GM19238 (cell line): ENCODE measurements around the gene HIVEP2.

ENCODE experiments used
- DNase-seq: peaks from one replicate; pipeline ENCODE4 v3.0.0; 2011; ENCODE audit warnings: low spot score; ENCODE audit not compliant: insufficient read length

Gene HIVEP2

DNA sequence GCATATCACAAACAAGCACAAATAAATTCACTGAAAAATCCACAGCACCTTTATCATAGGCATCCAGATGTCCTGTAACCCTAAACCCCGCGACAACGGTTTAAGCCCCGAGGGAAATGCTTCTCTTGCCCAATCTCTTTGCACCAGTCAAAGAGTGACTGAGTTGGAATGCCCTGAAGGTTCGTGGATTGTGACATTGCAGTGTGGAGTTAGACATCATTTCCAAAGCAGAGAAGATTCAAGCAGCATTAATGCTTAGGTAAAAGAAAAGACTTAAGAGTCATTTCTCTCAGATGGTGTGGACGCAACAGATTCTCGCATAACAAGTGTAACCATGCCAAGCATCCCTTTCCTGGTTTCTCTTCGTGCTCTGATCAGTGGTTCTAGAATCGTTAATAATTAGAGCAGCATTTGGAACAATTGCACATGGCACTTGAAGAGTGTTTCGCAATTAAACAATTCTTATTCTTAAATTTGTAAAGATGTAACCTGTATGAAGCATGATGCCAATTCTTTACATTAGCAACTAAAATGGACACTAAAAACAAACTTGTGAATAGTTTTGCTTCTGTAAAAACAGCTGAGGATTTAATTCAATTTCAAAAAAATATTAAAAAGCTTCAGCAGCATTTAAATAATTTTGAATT, 121.6 kb downstream of the HIVEP2 start:
- DNase-seq: no peak

DNA sequence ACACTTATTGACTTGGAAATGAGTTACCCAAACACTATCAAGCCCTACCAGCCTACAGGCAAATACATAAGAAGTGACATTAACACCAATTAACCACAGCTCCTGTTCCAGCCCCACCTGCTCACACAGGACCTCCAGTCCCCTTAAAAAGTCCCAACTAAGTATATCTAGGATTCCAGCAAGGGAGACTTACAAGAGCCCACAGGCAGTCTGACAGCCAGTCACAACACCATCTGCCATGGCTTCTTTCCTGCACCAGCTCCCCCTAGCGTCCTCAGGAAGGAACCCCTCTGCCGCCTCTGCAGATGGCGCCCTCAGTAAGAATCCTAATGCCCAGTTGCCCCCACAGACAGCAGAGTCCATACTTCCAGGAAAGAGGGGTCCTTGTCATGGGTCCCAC, 122.1 kb downstream of the HIVEP2 start:
- DNase-seq: no peak

DNA sequence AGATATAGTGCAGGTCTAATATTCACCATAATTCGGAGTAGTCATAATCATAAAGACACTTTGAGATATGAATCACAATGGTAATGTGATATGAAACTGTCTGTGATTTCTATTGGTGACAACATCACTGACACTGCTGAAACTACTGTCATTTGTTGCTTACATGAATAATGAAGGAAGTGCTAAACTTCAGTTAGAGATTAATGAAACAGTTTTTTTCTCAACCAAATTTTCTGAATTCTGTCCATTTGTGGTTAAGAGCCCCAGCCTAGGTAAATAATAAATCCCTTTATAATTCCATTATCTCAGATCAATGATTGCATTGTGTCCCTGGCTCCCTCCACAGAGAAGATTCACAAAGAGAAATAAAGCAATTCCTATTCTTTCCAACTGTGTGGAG, 122.6 kb downstream of the HIVEP2 start:
- DNase-seq: no peak

DNA sequence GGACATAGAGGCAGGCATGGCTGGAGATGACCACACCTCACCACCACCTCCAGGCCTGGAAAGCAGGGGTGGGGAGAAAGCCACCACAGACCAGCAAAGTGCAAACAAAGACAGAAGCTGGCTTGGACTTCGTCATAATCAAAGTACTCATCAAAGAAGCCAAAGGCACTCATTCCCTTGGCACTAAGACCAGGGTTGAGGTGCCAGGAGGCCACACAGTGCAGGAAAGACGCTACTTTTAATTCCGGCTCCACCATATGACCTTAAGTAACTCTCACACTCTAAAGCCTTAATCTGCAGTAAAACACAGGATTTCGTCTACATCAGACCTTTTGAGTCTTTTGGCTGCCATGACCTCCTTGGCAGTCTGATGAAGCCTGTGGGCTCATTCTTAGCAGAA, 123.1 kb downstream of the HIVEP2 start:
- no peak for DNase-seq

DNA sequence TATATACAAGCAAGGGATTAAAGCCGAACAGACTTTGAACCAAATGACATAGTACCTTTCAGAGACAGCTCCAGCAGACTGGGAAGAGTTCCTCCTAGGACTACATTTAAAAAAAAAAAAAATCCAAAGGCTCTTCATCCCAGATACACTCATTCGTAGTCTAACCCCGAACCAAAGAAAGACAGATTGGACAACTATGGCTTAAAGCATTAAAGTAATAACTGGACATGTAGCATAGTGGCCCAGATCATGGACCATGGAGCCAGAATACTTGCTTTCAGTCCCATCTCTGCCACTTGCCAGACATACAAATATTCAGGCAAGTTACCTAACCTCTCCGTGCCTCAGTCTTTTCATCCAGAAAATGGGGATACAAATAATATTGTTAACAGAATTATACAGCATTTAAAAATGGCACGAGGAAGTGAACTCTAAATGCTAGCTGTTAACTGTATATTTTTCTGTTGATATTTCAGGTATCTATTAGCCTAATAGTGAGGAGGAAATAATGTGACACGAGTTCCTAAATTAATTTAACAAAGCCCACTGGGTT, 123.7 kb downstream of the HIVEP2 start:
- DNase-seq: no peak

DNA sequence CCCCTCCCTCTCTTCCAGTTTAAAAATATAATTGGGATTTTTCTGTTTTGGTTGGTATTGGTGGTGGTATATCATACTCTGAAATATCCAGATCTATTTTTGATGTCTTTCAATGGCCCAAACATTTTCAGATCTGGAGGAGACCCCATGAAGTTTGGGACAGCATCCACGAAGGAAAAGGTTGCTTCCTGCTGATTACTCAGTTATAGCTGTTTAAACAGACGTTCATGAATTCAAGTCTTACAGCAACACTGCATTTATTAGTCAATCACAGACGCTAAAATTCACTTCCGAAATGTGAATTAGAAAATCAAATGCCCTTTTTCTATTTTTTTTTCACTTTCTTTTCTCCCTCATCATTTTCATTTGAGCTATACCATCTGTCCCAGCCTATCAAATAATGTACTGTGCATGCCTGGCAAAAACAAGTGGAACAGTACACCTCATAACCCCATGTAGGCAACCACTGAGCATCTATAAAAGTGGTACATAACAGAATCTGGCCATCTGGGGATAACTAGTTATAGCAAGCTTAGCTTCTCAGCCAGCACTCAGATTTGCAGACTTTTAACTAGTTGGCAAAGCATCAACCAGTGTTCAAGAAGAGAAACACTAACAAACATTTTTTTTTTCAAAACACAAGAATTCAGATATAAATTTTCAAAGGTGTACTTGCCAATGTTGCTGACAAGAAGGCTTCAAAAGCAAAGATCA, 124.5 kb downstream of the HIVEP2 start:
- no peak for DNase-seq

DNA sequence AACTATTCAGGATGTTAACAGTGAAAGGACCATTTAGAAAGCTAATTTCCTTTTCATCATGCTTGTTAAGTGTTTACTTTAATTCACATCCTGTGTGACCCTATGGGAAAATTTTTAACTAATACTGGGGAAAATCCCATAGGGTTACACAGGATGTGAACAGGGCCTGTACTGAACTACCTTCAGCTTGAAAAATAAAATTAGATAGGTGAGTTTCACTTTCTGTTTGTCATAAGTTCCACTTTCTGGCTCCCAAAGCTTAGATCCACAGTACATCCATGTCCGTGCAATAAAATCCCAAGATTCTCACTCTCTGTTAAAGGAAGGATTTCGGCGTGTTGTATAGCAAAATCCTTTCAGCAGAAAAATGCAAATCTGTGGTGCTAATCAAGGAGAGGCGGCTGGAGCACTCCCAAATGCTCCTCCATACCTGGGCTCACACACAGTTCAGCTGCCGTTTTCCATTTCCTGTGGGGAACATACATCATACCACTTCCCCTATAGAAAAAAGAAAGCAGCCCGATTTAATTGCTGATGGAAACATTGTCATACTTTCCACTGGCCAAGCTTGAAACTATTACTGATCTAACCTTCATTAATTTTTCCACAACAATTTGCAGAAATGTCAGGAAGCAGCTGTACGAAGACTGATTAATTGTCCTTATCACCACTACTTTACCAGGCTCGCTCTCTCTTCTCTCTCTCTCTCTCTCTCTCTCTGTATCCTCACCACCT, 125.2 kb downstream of the HIVEP2 start:
- no peak for DNase-seq

DNA sequence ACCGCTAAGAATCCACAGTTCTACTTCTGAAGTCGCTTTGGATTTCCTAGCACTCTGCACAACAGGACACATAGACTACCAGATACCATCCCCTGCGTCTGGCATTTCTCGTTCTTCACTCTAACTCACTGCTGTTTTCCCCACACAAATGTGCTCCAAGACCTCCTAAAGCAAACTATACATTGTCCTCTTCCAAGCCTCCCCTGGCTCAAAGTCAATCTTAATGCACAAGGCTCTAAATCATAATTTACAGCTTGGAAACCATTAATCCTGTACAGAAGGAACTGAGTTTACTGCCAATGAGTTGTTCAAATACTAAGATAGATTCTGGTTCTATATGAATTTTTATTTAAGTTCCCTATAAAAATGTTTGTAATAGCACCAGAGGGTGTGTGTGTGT, 128.5 kb downstream of the HIVEP2 start:
- no peak for DNase-seq

DNA sequence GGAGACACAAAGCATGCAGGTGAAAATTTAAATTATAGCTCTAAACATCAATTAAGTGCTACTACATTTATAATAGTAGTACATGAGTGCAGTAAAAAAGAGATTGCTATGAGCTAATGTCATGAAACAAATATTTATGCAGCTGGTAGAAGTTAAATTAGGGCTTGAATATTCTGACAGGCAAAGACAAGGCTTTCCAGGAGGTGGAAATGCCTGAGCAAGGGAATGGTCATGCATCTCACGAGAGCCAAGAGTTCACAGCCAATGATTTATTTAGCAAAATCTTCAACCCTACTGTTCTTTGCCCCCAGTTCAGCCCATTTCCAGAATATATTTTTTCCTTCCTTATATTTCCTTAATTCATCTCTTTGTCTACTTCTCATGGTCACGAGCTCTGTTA, 128.9 kb downstream of the HIVEP2 start:
- no peak for DNase-seq

DNA sequence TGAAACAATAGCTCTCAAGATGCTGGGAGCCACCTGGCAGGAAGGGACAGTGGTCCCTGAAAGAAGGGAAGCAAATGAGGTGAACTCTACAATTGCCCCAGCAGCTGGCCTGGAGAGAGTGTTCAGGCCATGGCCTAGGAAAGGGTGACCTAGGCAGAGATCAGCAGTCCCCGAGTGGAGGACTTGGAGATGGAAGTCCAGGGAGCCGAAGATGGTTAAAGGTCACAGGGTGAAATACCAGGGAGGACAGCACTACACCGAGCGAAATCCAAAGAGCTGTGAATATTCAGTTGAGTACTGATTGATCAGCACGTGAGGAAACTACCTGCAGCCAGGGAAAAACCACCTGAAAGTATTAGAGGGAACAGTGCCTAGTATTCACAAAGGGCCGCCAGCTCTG, 133.1 kb downstream of the HIVEP2 start:
- DNase-seq: no peak

DNA sequence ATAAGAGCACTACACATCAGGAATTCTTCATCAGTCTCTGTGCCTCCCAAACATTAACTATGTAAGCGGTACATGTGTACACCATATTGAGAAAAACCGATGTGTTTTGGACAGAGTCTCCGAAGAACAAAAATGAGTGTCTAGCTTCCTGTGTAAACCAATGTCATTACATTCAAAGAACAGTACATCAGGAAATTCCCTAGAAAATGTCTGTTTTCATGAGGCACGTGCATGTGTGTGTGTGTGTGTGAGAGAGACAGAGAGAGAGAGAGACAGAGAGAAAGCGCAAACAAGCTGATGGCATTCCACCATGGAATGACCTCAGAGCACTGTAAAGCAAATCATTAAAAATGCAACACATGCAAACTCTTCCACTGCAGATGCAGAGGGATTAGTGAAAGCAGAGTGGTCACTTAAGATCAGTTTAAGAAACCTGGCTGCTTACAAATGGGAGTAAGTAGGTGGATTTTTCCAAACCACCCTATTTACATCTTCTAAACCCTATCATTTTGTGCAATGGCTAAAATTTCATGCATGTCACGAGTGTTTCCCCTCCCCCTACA, 133.9 kb downstream of the HIVEP2 start:
- no peak for DNase-seq

DNA sequence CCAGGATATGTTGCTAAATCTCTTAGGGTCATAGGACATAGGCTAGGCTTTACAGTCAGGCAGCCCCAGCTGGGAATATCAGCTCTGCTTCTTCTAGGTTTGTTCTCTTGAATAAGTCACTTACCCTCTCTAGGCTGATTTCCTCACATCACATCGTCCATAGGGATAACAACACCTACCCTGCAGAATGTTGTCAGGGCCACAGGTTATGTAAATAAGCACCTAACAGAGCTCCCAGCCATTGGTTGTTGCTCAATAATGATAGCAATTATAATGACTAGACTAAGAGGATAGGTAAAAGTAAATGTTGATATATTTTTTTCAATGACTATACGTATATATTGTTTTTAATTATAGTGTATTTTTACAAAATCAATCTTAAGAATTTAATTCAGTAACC, 135.0 kb downstream of the HIVEP2 start:
- no peak for DNase-seq

DNA sequence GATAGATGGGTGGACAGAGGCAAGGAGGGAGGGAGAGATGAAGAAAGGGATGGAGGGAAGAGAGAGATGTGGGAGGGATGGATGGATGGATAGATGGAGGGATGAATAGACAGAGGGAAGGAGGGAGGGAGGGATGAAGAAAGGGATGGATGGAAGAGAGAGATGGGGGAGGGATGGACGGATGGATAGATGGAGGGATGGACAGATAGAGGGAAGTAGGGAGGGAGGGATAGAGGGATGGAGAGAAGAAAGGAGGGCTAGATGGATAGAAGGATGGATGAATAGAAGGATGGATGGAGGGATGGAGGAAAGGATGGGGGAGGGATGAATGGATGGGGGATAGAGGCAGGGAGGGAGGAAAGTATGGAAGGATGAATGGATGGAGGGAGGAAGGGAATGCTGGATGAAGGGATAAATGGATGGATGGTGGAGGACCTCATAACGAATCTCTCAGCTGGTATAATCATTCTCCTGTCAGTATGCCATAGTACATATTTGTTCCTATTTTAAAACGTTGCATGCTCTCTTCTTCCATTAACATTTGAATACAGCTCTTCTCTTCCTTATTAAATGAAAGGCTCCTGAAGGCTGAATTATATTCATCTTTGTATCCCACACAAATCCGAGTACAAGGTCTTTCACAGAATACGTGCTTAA, 136.4 kb downstream of the HIVEP2 start:
- DNase-seq: no peak

DNA sequence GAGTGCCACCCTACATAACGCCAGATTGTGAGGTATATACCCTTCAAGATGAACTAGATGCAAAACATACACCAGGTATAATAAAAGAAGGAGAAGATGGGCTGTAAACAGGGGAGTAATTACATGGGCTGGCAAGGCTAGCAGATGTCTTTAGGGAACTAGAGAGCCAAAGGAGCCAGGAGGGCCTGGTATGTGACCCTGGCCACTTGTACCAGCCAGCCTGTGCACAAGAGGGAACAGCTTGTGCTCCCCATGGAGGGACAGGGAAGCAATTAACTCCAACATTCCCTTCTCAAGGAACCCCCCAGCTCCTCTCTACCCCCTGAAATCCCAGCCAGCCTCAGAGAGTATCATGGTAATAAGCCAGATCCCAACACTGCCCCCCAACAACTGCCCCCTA, 139.9 kb downstream of the HIVEP2 start:
- DNase-seq: no peak

DNA sequence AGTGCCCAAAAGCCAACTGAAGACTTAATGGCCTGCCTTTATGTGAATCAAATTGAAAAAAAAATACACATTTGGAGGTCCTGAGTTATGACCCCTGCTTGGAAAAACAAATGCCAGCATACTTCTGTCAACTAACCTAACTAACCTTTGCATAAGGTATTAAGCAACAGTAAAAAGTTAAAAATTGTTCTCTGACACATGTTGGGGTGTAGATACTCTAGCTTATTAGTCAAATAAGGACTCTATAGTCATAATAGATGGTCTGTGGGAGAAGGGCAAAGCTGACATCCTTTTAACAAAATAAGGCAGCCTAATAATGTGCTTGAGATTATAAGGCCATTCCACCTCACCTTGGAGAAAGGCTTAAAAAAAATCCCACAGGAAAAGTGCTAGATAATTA, 140.5 kb downstream of the HIVEP2 start:
- no peak for DNase-seq

DNA sequence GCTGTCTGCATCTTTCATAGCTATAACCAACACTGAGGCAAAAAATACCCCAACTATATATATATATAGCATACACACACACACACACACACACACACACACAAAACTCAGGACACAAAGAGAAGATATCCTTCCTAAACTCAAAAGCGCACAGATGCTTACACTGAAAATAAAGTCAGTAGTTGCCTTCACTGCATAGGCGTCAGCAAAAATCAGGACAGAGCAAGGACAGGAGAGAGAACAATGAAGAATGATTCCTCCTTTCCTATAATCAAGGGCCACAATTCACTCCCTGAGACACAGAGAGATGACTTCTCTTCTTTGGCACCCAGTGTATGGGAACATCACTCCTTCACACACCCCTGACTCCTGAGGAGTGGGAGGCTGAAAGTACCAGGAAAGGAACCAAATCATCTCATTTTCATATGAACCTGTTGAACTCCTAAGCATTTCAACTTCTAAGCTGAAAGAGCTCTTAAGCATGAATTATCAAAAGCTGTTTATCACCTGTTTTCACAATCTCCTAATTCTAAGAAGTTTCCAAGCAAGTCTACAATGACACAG, 141.4 kb downstream of the HIVEP2 start:
- no peak for DNase-seq

DNA sequence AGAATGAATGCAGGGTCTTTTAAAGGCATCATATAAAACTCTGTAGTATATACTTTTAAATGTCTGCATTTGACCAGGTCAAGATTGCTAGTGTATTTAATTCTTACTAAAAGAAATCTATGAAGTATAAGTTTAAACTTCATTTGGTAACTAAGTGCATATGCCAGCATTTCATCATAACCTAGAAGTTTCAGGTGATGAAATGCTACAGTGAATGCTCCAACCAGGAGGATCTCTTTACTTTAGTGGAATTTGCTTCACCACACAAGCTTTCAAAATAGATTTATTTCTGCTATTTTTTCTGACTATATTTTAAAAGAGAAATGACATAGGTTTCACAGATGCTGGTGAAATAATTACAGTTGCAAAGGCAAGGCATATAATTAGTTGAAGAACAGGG, 141.9 kb downstream of the HIVEP2 start:
- DNase-seq: no peak

DNA sequence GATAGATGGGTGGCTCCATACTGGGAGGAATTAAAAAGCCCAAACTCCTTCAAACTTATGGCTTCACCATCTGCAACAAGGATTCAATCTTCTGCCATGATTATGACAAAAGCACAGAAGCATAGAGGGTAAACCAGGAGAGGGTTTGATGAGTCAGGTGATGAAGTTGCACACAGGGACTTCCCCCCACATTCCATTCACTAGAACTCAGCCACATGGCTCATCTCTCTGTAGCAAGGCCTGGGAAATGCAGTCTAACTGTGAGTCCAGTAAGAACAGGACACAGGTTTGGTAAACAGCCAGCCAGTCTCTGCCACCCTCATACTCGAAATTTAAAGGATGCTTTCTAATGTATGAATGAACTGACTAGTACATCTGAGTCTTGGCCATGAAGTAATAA, 142.9 kb downstream of the HIVEP2 start:
- no peak for DNase-seq

DNA sequence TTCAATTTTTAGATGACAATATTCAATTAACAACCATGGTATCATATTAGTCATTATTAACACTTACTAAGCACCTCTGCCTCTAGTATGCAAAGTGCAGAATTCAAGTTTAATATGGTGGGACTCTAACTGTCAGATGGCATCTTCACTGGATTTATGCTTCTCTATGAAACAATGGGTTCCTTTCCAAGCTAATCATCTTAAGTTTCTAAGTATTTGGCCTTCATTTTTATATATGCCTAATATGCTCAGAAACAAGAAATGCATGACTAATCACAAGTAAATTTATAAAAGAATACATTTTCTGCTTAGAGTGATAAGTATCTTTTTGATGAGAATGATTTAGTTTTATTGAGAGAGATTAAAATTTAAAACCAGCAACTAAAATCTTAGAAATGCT, 144.7 kb downstream of the HIVEP2 start:
- no peak for DNase-seq

DNA sequence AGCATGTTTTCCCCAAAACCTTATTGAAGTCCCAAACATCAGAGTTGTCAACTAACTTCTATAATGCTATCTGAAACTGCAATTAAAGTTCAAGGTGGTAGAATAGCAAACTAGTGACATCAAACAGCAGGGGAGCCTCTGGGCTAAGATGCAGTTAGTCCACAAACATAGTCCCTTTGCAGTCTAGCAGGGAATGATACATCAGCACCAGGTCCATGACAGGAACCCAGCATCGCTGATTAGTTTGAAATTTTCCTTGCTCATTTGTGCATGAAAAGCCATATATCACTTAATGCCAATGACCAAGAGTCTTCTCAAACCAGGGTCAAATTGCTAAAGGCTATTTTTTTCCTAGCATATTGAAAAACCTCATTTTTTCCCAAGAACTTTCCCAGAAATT, 145.3 kb downstream of the HIVEP2 start:
- DNase-seq: no peak

DNA sequence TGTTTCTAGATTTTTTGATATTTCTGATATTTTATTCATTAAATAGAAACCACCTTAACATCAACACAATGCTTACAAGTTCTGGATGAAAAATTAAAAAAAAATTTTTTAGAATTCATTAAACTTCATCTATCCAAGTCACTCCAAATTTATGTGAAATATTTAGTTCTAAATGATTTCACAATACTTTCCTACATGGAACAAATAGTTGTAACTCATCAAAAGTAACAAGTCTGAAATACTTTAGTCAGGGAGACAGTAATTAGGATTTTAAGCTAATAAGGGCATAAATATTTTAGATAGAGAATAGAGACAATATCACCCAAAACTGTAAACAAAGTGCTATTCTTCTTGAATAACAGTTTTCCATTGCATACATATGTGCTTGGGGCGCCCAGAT, 147.8 kb downstream of the HIVEP2 start:
- DNase-seq: no peak
